Mesenchymal stem cell (in vitro differentiated cells and primary cell): ENCODE measurements around the gene PTPN1.

Experiments used
- DNase-seq: peaks from one replicate; pipeline ENCODE4 v3.0.0-alpha.2; 2013
- H2AFZ ChIP-seq: one replicate; pipeline ENCODE4 v1.6.1; 2013; ENCODE audit warnings: low read depth, mild to moderate bottlenecking, control low read depth, inconsistent platforms, low read length, moderate library complexity
- H2AK5ac ChIP-seq: 2 replicates; pipeline ENCODE4 v1.6.1; 2013; ENCODE audit warnings: low read length, moderate library complexity, mild to moderate bottlenecking, inconsistent platforms; ENCODE audit not compliant: severe bottlenecking
- H2BK120ac ChIP-seq: one replicate; pipeline ENCODE4 v1.6.1; 2013; ENCODE audit warnings: low read depth, mild to moderate bottlenecking, inconsistent platforms, low read length, moderate library complexity
- H2BK12ac ChIP-seq, 2 experiments: one replicate each; pipeline ENCODE4 v1.6.1; 2013; ENCODE audit warnings: inconsistent platforms in 2 of 2, low read length in 2 of 2, mild to moderate bottlenecking in 2 of 2, moderate library complexity in 2 of 2, control low read depth in 1 of 2
- H2BK15ac ChIP-seq: one replicate; pipeline ENCODE4 v1.6.1; 2013; ENCODE audit warnings: mild to moderate bottlenecking, low read depth, inconsistent platforms; ENCODE audit not compliant: poor library complexity, severe bottlenecking
- H2BK5ac ChIP-seq: 2 replicates; pipeline ENCODE4 v1.6.1; 2013; ENCODE audit warnings: low read depth, mild to moderate bottlenecking, low read length, control low read depth, inconsistent platforms; ENCODE audit not compliant: poor library complexity, severe bottlenecking
- H3K14ac ChIP-seq, 2 experiments: one replicate each; pipeline ENCODE4 v1.6.1; 2013; ENCODE audit warnings: inconsistent platforms in 2 of 2, low read length in 2 of 2, control low read depth in 1 of 2, mild to moderate bottlenecking in 1 of 2, moderate library complexity in 1 of 2
- H3K18ac ChIP-seq, 2 experiments: one replicate each; pipeline ENCODE4 v1.6.1; 2013; ENCODE audit warnings: inconsistent platforms in 2 of 2, low read length in 2 of 2, control low read depth in 1 of 2, low read depth in 1 of 2, mild to moderate bottlenecking in 1 of 2
- H3K23ac ChIP-seq, 2 experiments: one replicate each; pipeline ENCODE4 v1.6.1; 2013; ENCODE audit warnings: inconsistent platforms in 2 of 2, low read length in 2 of 2, mild to moderate bottlenecking in 2 of 2, moderate library complexity in 2 of 2, control low read depth in 1 of 2
- H3K27ac ChIP-seq: 2 replicates; pipeline ENCODE4 v1.5.1; 2013; ENCODE audit warnings: mild to moderate bottlenecking, moderate library complexity, low read length, control low read depth, inconsistent platforms; ENCODE audit not compliant: poor library complexity, severe bottlenecking
- H3K27me3 ChIP-seq, 2 experiments: 2 replicates each; pipeline versions ENCODE4 v1.6.1 to v1.7.0; 2013; ENCODE audit warnings: low read length in 2 of 2, mild to moderate bottlenecking in 2 of 2, moderate library complexity in 2 of 2, control low read depth in 1 of 2, inconsistent platforms in 1 of 2; ENCODE audit not compliant: control insufficient read depth in 1 of 2, insufficient read depth in 1 of 2
- H3K36me3 ChIP-seq, 2 experiments: 2 replicates each; pipeline versions ENCODE4 v1.6.1 to v1.7.0; 2013; ENCODE audit warnings: low read length in 2 of 2, control low read depth in 1 of 2, inconsistent platforms in 1 of 2, low read depth in 1 of 2, mild to moderate bottlenecking in 1 of 2; ENCODE audit not compliant: insufficient read depth in 2 of 2, control insufficient read depth in 1 of 2
- H3K4ac ChIP-seq, 2 experiments: one replicate each; pipeline ENCODE4 v1.6.1; 2013; ENCODE audit warnings: inconsistent platforms in 2 of 2, low read length in 2 of 2, mild to moderate bottlenecking in 2 of 2, moderate library complexity in 2 of 2, control low read depth in 1 of 2, low read depth in 1 of 2
- H3K4me1 ChIP-seq: 2 replicates; pipeline ENCODE4 v1.6.1; 2013; ENCODE audit warnings: low read depth, low read length, control low read depth; ENCODE audit not compliant: control insufficient read depth, insufficient read depth
- H3K4me2 ChIP-seq: 2 replicates; pipeline ENCODE4 v1.6.1; 2013; ENCODE audit warnings: low read length, mild to moderate bottlenecking, inconsistent platforms; ENCODE audit not compliant: poor library complexity, severe bottlenecking
- H3K4me3 ChIP-seq, 2 experiments: 2 replicates each; pipeline versions ENCODE4 v1.5.1 to v1.7.0; 2013; ENCODE audit warnings: low read length in 2 of 2, mild to moderate bottlenecking in 2 of 2, control low read depth in 1 of 2, low read depth in 1 of 2; ENCODE audit not compliant: insufficient read depth in 1 of 2
- H3K79me1 ChIP-seq: replicated peaks from 2 replicates; pipeline ENCODE4 v1.6.1; 2013; ENCODE audit warnings: mild to moderate bottlenecking, control low read depth, low read length, inconsistent platforms; ENCODE audit not compliant: poor library complexity, severe bottlenecking
- H3K9ac ChIP-seq: 2 replicates; pipeline ENCODE4 v1.7.0; 2013; ENCODE audit warnings: mild to moderate bottlenecking, low read length, moderate library complexity
- H3K9me3 ChIP-seq: 2 replicates; pipeline ENCODE4 v1.7.0; 2013; ENCODE audit warnings: mild to moderate bottlenecking, low read length; ENCODE audit not compliant: control insufficient read depth
- H4K8ac ChIP-seq: one replicate; pipeline ENCODE4 v1.6.1; 2013; ENCODE audit warnings: inconsistent platforms, mild to moderate bottlenecking, low read length, moderate library complexity
- H4K91ac ChIP-seq: one replicate; pipeline ENCODE4 v1.6.1; 2013; ENCODE audit warnings: mild to moderate bottlenecking, low read length, inconsistent platforms
- WGBS: methylation state at CpG from one replicate; pipeline ENCODE4 v1.1.7; 2013; ENCODE audit warnings: mixed read lengths; 5-methylcytosine and 5-hydroxymethylcytosine counted together

The PTPN1 gene

DNA sequence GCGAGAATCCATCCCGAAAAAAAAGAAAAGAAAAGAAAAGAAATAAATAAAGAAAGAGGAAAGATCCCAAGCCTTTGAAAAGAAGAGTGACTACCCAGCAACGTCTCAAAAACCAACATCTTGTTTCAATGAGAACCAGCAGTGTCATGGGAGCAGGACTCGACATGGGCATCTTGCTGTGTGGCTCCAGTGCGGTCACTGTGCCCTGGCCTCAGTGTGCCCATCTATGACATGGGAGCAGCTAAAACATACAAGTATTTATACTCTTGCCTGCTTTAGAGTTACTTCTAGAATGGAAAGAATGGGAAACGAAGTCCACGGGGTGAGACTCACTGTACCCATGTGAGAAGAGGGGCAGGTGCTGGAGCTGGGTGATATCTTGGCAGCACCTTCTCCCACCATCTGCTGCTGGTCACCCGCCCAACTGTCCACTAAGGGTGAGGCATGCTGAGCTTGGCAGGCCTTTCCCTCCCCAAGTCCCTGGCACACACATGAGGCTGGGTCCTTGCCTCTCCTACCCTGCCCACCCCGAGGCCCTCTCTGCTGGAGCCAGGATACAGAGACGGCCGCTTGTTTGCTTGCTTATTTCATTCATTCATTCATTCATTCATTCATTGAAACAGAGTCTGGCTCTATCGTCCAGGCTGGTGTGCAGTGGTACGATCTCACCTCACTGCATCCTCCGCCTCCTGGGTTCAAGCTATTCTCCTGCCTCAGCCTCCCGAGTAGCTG is 103.4 kb downstream of the PTPN1 start:
- H2BK120ac ChIP-seq: no peak overlapping the region
- no peak overlapping the region for H3K23ac ChIP-seq
- H3K4me3 ChIP-seq: no peak overlapping the region
- no peaks in the 10 kb centered on the region for H3K79me1 ChIP-seq
- H3K9me3 ChIP-seq: no peaks in the 10 kb centered on the region
- H3K36me3 ChIP-seq: peaks cover 61 to 87% of the 10 kb centered on the region in 2 experiments
- no peak overlapping the region for H4K8ac ChIP-seq
- no peak overlapping the region for H2AK5ac ChIP-seq
- WGBS: 97% methylated on average over 15 of the region's 15 CpGs
- no peak overlapping the region for H3K4me2 ChIP-seq
- H3K14ac ChIP-seq: no peak overlapping the region
- H3K4ac ChIP-seq: no peak overlapping the region
- no peaks in the 10 kb centered on the region for H3K27me3 ChIP-seq
- H3K18ac ChIP-seq: no peak overlapping the region
- no peak overlapping the region for H2BK15ac ChIP-seq
- H2BK12ac ChIP-seq: no peak overlapping the region
- DNase-seq: no peak
- no peak overlapping the region for H2BK5ac ChIP-seq
- H3K4me1 ChIP-seq: peaks cover 2% of the 10 kb centered on the region
- H3K27ac ChIP-seq: no peak overlapping the region
- no peak overlapping the region for H2AFZ ChIP-seq
- H3K9ac ChIP-seq: no peak overlapping the region
- H4K91ac ChIP-seq: no peak overlapping the region

DNA sequence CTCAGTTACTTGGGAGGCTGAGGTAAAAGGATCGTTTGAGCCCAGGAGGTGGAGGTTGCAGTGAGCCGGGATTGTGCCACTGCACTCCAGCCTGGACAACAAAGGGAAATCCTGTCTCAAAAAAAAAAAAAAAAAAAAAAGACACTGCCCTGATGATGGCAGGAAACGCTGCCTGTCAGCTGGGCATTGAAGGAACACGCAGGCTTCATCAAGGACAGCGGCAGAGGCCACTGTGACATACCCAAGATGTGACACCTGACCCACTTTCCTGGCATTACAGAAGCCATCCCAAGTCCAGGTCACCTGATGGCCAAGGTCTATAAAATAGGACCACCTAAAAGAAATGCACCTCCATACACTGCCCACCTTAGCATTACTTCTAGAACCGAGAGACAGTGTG is 105.2 kb downstream of the PTPN1 start:
- no peak overlapping the region for H3K4me2 ChIP-seq
- peaks cover 6% of the 10 kb centered on the region for H3K4me1 ChIP-seq
- no peak for DNase-seq
- H3K27me3 ChIP-seq: no peaks in the 10 kb centered on the region
- 90% methylated on average over 6 of the region's 6 CpGs for WGBS
- no peak overlapping the region for H3K18ac ChIP-seq
- no peak overlapping the region for H4K8ac ChIP-seq
- H3K79me1 ChIP-seq: no peaks in the 10 kb centered on the region
- no peak overlapping the region for H3K9ac ChIP-seq
- H4K91ac ChIP-seq: no peak overlapping the region
- H2AFZ ChIP-seq: no peak overlapping the region
- no peaks in the 10 kb centered on the region for H3K9me3 ChIP-seq
- H3K27ac ChIP-seq: no peak overlapping the region
- no peak overlapping the region for H3K4me3 ChIP-seq
- no peak overlapping the region for H2AK5ac ChIP-seq
- H3K36me3 ChIP-seq: peaks cover 52 to 85% of the 10 kb centered on the region in 2 experiments
- no peak overlapping the region for H3K14ac ChIP-seq
- H2BK15ac ChIP-seq: no peak overlapping the region
- H2BK12ac ChIP-seq: no peak overlapping the region
- no peak overlapping the region for H3K23ac ChIP-seq
- no peak overlapping the region for H3K4ac ChIP-seq
- H2BK5ac ChIP-seq: no peak overlapping the region
- no peak overlapping the region for H2BK120ac ChIP-seq

DNA sequence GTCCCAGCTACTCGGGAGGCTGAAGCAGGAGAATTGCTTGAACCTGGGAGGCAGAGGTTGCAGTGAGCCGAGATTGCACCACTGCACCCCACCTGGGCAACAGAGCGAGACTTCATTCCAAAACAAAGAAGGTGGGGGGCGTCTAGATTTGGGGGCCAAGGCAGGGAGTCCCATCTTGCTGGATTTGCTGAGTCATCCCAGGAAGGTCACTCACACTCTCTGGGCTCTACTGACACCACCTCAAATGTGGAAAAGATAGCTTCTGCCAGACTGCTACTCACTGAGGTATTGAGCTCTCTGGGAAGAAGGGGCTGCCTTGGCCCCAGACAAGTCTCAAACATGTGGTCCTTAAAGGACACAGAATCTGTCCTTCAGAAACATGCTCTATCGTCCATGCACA is 106.8 kb downstream of the PTPN1 start:
- peaks cover 12% of the 10 kb centered on the region for H3K9me3 ChIP-seq
- 89% methylated on average over 5 of the region's 5 CpGs for WGBS
- H3K4me2 ChIP-seq: no peak overlapping the region
- H2BK5ac ChIP-seq: no peak overlapping the region
- H4K91ac ChIP-seq: peak overlapping the region; percentile 43
- H2BK120ac ChIP-seq: no peak overlapping the region
- H4K8ac ChIP-seq: peak overlapping the region; percentile 14
- peaks cover 6% of the 10 kb centered on the region for H3K4me1 ChIP-seq
- no peak overlapping the region for H2BK15ac ChIP-seq
- peaks cover 2% of the 10 kb centered on the region for H3K79me1 ChIP-seq
- no peak overlapping the region for H3K27ac ChIP-seq
- H3K23ac ChIP-seq: no peak overlapping the region
- H3K4ac ChIP-seq: no peak overlapping the region
- H3K36me3 ChIP-seq: peaks cover 54 to 86% of the 10 kb centered on the region in 2 experiments
- H2AFZ ChIP-seq: no peak overlapping the region
- H2AK5ac ChIP-seq: no peak overlapping the region
- no peak overlapping the region for H3K18ac ChIP-seq
- no peak overlapping the region for H2BK12ac ChIP-seq
- no peak for DNase-seq
- no peak overlapping the region for H3K9ac ChIP-seq
- H3K27me3 ChIP-seq: no peaks in the 10 kb centered on the region
- no peak overlapping the region for H3K14ac ChIP-seq
- no peak overlapping the region for H3K4me3 ChIP-seq

DNA sequence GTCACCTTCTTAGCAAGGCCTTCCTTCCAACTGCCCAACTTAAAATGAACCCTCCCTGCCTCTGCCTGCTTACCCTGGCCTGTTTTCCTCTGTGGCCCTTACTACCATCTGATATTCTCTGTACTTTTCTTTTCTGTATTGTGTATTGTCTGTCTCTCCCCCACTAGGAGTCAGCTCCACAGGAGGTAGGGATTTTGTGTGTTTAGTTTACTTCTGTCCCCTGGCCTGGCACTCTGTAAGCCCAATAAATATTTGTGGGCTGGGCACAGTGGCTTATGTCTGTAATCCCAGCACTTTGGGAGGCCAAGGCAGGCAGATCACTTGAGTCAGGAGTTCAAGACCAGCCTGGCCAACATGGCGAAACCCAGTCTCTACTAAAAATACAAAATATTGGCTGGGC is 108.4 kb downstream of the PTPN1 start:
- no peak overlapping the region for H2AK5ac ChIP-seq
- H3K4me3 ChIP-seq: no peak overlapping the region
- H3K27me3 ChIP-seq: no peaks in the 10 kb centered on the region
- H2BK12ac ChIP-seq: no peak overlapping the region
- 100% methylated on average over 1 of the region's 1 CpG for WGBS
- H2BK120ac ChIP-seq: no peak overlapping the region
- no peak overlapping the region for H2BK5ac ChIP-seq
- peaks cover 12% of the 10 kb centered on the region for H3K9me3 ChIP-seq
- H2AFZ ChIP-seq: no peak overlapping the region
- no peak overlapping the region for H2BK15ac ChIP-seq
- H3K4ac ChIP-seq: no peak overlapping the region
- no peak overlapping the region for H3K23ac ChIP-seq
- no peak overlapping the region for H3K27ac ChIP-seq
- H3K4me1 ChIP-seq: peaks cover 6% of the 10 kb centered on the region
- H4K91ac ChIP-seq: no peak overlapping the region
- H4K8ac ChIP-seq: no peak overlapping the region
- no peak overlapping the region for H3K14ac ChIP-seq
- H3K18ac ChIP-seq: no peak overlapping the region
- H3K79me1 ChIP-seq: peaks cover 2% of the 10 kb centered on the region
- H3K4me2 ChIP-seq: no peak overlapping the region
- no peak overlapping the region for H3K9ac ChIP-seq
- no peak for DNase-seq
- peaks cover 50 to 84% of the 10 kb centered on the region in 2 experiments for H3K36me3 ChIP-seq
